ENCODE data around the gene ASCL4. TPM values are rescaled to one million over a fixed set of nuclear protein-coding genes. Genes with fewer than 3 reads are reported as not detected.

Gene ASCL4
- total RNA-seq, 1 donor from 2014 or later, result not detected

DNA sequence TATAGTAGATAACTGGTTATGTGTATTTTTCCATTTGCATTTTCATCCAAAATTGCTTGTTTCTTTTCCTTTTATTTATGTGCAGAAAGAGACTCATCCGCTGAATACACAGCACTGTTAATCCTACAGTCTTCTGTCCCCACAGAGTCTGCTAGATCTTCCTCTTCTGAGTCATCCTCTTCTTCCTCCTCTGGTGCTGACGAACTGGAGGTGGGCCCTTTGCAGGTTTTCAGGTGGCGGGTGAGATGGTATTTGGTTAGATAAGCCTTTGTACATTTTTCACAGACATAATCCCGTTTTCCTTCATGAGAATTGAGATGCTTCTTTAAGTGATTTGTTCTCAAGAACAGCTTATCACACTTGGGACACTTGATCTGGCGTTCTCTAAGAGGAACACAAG is 40.4 kb upstream of the ASCL4 start:
- Histone ChIP-seq H3K27ac (no peak overlapping the region), H3K27me3 (no peaks in the 10 kb centered on the region), H3K9me3 (no peaks in the 10 kb centered on the region), H3K4me1 (no peaks in the 10 kb centered on the region), H3K36me3 (peaks cover 65% of the 10 kb centered on the region), H3K4me3 (no peak overlapping the region)
- TF ChIP-seq, protein P1, sequence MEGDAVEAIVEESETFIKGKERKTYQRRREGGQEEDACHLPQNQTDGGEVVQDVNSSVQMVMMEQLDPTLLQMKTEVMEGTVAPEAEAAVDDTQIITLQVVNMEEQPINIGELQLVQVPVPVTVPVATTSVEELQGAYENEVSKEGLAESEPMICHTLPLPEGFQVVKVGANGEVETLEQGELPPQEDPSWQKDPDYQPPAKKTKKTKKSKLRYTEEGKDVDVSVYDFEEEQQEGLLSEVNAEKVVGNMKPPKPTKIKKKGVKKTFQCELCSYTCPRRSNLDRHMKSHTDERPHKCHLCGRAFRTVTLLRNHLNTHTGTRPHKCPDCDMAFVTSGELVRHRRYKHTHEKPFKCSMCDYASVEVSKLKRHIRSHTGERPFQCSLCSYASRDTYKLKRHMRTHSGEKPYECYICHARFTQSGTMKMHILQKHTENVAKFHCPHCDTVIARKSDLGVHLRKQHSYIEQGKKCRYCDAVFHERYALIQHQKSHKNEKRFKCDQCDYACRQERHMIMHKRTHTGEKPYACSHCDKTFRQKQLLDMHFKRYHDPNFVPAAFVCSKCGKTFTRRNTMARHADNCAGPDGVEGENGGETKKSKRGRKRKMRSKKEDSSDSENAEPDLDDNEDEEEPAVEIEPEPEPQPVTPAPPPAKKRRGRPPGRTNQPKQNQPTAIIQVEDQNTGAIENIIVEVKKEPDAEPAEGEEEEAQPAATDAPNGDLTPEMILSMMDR (IDR thresholded peaks at IDR 0.05), result no peak
- ATAC-seq, result no peak
- intact Hi-C loops (cut with DNase I), result no loop called here
- DNase-seq, result no peak

DNA sequence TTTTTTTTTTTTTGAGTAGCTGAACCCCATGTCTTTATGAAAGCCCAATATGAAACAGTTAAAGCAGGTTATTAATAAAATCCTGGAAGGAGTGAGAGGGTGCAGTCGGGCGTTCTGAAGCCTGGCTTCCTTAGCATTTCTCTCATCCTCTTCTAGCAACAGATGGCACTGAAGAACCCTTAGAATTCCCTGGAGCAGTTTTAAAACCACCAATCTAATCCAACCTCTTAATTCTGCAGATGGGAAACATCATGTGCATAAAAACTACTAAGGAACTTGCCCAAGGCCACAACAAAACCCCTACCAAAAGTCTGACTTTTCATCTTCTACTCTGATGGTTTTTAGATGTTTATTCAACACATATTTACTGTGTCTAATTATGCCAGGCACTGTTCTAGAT is 38.7 kb upstream of the ASCL4 start:
- ATAC-seq, result no peak
- H3K4me1 ChIP-seq, result no peaks in the 10 kb centered on the region
- H3K4me3 ChIP-seq, result no peak overlapping the region
- no peak overlapping the region for H3K27ac ChIP-seq
- intact Hi-C loops (cut with DNase I), result no loop called here
- H3K36me3 ChIP-seq, result peaks cover 81% of the 10 kb centered on the region
- DNase-seq, result no peak
- TF ChIP-seq, protein P1 (IDR thresholded peaks at IDR 0.05), result no peak
- H3K9me3 ChIP-seq, result no peaks in the 10 kb centered on the region
- no peaks in the 10 kb centered on the region for H3K27me3 ChIP-seq

DNA sequence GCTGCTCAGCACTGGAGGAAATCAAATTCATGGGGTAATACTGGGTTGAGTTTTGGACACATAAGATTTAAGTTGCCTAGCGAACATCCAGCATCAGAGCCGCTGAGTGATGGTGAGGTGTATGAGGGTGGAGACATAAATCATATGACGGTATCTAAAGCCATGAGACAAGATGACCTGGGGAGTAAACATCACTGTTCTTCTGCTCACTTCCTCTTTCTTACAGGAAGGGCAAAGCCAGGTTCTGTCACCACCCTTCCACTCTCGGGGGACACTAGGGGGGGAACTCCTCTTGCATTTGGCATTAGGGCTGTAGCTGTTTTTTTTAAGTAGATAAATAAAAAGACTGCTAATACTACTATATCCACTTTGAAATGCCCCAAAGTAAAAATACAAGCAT is 37.6 kb upstream of the ASCL4 start:
- Histone ChIP-seq H3K9me3 (no peaks in the 10 kb centered on the region), H3K27me3 (no peaks in the 10 kb centered on the region), H3K27ac (no peak overlapping the region), H3K36me3 (peaks cover 93% of the 10 kb centered on the region), H3K4me1 (no peaks in the 10 kb centered on the region), H3K4me3 (no peak overlapping the region)
- TF ChIP-seq, protein P1 (IDR thresholded peaks at IDR 0.05), result no peak
- intact Hi-C loops (cut with DNase I), result no loop called here
- DNase-seq, result no peak
- ATAC-seq, result peak; percentile 34

DNA sequence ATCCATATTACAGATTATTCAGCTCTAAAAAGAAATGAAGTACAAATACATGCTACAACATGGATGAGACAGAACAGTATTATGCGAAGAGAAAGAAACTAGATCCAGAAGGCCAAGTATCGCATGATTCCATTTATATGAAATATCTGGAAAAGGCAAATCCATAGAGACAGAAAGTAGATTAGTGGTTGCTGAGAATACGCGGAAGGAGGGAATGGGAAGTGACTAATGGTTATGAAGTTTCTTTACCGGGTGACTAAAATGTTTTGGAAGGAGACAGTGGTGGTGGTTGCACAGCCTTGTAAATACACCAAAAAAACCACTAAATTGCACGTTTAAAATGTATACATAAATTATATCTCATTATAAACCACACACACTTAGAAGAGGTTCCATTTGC is 26.0 kb upstream of the ASCL4 start:
- no peaks in the 10 kb centered on the region for H3K4me1 ChIP-seq
- no peak overlapping the region for H3K27ac ChIP-seq
- DNase-seq (no peak), ATAC-seq (no peak)
- H3K36me3 ChIP-seq, result peaks cover 92% of the 10 kb centered on the region
- TF ChIP-seq, protein P1 (IDR thresholded peaks at IDR 0.05), result no peak
- no peaks in the 10 kb centered on the region for H3K9me3 ChIP-seq
- intact Hi-C loops (cut with DNase I), result no loop called here
- no peaks in the 10 kb centered on the region for H3K27me3 ChIP-seq
- no peak overlapping the region for H3K4me3 ChIP-seq

DNA sequence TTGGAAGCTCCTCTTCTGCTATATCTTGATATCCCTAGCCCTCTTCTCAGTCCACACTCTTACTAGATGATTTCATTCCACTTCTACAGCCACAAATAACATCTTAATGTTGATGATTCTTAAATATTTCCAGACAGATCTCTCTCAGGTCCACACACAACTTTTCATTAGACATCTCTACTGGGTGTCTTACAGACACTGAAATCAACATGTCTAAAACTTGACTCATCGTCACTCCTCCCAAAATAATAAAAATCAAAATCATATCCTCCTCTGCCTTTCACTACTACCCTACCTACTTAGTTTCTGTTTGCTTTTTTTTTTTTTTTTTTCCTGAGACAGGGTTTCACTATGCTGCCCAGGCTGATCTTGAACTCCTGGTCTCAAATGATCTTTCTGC is 25.4 kb upstream of the ASCL4 start:
- DNase-seq (no peak), ATAC-seq (no peak)
- Histone ChIP-seq H3K9me3 (no peaks in the 10 kb centered on the region), H3K36me3 (peaks cover 92% of the 10 kb centered on the region), H3K27ac (no peak overlapping the region), H3K4me3 (no peak overlapping the region), H3K4me1 (no peaks in the 10 kb centered on the region), H3K27me3 (no peaks in the 10 kb centered on the region)
- TF ChIP-seq, protein P1 (IDR thresholded peaks at IDR 0.05), result no peak
- intact Hi-C loops (cut with DNase I), result no loop called here

DNA sequence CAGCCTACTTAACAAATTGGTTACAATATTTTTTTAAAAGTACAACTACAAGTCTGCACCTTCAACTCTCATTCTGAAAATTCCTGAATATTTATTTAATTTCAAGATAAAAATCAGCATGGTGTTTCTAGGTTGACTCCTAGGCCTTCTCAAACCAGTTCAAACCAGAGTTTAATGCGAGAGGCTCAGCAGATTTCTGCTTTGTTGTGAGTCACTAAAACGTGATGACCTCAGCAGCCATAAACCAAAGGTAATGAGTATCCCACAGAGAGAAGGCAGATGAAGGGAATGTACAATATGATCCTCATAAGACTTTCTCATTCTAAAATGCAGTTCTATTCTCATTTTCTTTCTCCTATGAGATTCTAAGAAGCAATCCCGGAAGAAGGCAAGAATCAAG is 15.1 kb upstream of the ASCL4 start:
- intact Hi-C loops (cut with DNase I), result loop anchor here (10.0 kb wide), 1 partner anchor 65 kb away; no protein-coding TSS in a partner anchor
- H3K36me3 ChIP-seq, result peaks cover 31% of the 10 kb centered on the region
- H3K27ac ChIP-seq, result no peak overlapping the region
- TF ChIP-seq, protein P1 (IDR thresholded peaks at IDR 0.05), result no peak
- no peak for ATAC-seq
- H3K27me3 ChIP-seq, result no peaks in the 10 kb centered on the region
- DNase-seq, result no peak
- H3K4me1 ChIP-seq, result peaks cover 21% of the 10 kb centered on the region
- H3K9me3 ChIP-seq, result no peaks in the 10 kb centered on the region
- peak overlapping the region; percentile 83 for H3K4me3 ChIP-seq

All from upper lobe of right lung (tissue), 1 donor.